ENCODE data around the gene RIMKLB. TPM values are rescaled to one million over a fixed set of nuclear protein-coding genes. Genes with fewer than 3 reads are reported as not detected.

Gene RIMKLB
- total RNA-seq, 1 experiment from 2014 or later = 0.39 TPM

GRCh38 chr12:8681129-8681884 lies 16.5 kb upstream of the RIMKLB start:
- ATAC-seq (0 out of 2 replicates have a peak, but pooled peaks have one; percentile 11), DNase-seq (ENCODE audit: low read depth, low spot score) (no peak)
- H3K9me2 ChIP-seq (ENCODE audit: insufficient read depth) = no peaks in the 10 kb centered on the region
- H3K4me2 ChIP-seq (ENCODE audit: low read length) = peak overlapping the region; percentile 45; the same call in 1 of the 2 replicates
- peak overlapping the region; percentile 17 for H2AFZ ChIP-seq (ENCODE audit: low read depth, low read length, poor library complexity, severe bottlenecking)
- H3K4me1 ChIP-seq (ENCODE audit: control insufficient read depth in 1 of 2, insufficient read depth in 2 of 2, low read length in 2 of 2) = peaks cover 2% of the 10 kb centered on the region in 2 experiments; a peak in 1 of 4 replicates
- CTCF ChIA-PET = interaction anchor here (0.6 to 2.4 kb wide), 10 partner anchors 8 to 383 kb away, joined by 3 to 23 read pairs (median 6); no protein-coding TSS in a partner anchor
- no peaks in the 10 kb centered on the region for H3K79me2 ChIP-seq (ENCODE audit: insufficient read depth, low read length)
- no peak overlapping the region for H3K9ac ChIP-seq (ENCODE audit: low read length)
- intact Hi-C loops (cut with micrococcal nuclease) = no loop called here
- no peaks in the 10 kb centered on the region for H4K20me1 ChIP-seq (ENCODE audit: insufficient read depth)
- H3K27ac ChIP-seq (ENCODE audit: low read depth, low read length) = no peak overlapping the region
- H3K27me3 ChIP-seq (ENCODE audit: insufficient read depth, low read length) = no peaks in the 10 kb centered on the region
- H3K9me3 ChIP-seq (ENCODE audit: control insufficient read depth in 1 of 2, insufficient read depth in 1 of 2, low read depth in 1 of 2, low read length in 2 of 2) = no peaks in the 10 kb centered on the region
- POLR2A ChIA-PET = interaction anchor here (1.0 kb wide), 1 partner anchor 368 kb away, joined by 4 read pairs; no protein-coding TSS in a partner anchor
- no peaks in the 10 kb centered on the region for H3K36me3 ChIP-seq (ENCODE audit: control insufficient read depth in 1 of 2, insufficient read depth in 2 of 2, low read length in 2 of 2)
- no peak for TF ChIP-seq SRF (IDR thresholded peaks at IDR 0.05; ENCODE audit: low read depth)
- peak; percentile 79 for TF ChIP-seq CEBPB (IDR thresholded peaks at IDR 0.05; ENCODE audit: low read depth)
- no peak for TF ChIP-seq EGR1 (IDR thresholded peaks at IDR 0.05; ENCODE audit: low read depth)
- BruUV-seq (replicated peaks) = no TSS peak
- RAD21 ChIA-PET (ENCODE audit: low non-redundant PET in 1 of 2, low total read pairs in 2 of 2, uncharacterized antibody in 2 of 2, unreplicated experiment in 2 of 2) = interaction anchor here (0.6 to 1.7 kb wide), 7 partner anchors 24 to 369 kb away, joined by 3 to 5 read pairs (median 4); no protein-coding TSS in a partner anchor
- no peak overlapping the region for H3K4me3 ChIP-seq (replicated peaks in 1 of 2; ENCODE audit: low read depth in 1 of 2, low read length in 2 of 2)

DNA sequence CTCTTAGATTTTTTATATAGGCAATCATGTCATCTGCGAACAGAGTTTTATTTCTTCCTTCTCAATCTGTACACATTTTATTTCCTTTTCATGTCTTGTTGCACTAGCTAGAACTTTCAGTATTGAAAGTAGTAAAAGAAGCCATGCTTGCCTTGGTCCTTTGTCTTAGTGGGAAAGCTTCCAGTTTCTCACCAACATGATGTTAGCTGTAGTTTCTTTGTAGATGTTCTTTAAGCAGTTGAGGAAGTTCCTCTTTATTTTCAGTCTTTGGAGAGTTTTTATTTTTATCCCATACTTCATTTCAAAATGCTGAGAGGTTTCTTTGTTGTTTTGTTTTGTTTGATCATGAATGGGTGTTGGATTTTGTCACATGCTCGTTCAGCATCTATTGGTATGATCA lies 12.7 kb upstream of the RIMKLB start:
- Histone ChIP-seq H3K9ac (ENCODE audit: low read length) (no peak overlapping the region), H3K4me1 (ENCODE audit: control insufficient read depth in 1 of 2, insufficient read depth in 2 of 2, low read length in 2 of 2) (peaks cover 6 to 12% of the 10 kb centered on the region in 2 experiments; a peak in 3 of 4 replicates), H3K27ac (ENCODE audit: low read depth, low read length) (no peak overlapping the region), H3K36me3 (ENCODE audit: control insufficient read depth in 1 of 2, insufficient read depth in 2 of 2, low read length in 2 of 2) (no peaks in the 10 kb centered on the region), H4K20me1 (ENCODE audit: insufficient read depth) (no peaks in the 10 kb centered on the region), H3K4me2 (ENCODE audit: low read length) (no peak overlapping the region), H3K9me2 (ENCODE audit: insufficient read depth) (no peaks in the 10 kb centered on the region), H3K79me2 (ENCODE audit: insufficient read depth, low read length) (no peaks in the 10 kb centered on the region), H2AFZ (ENCODE audit: low read depth, low read length, poor library complexity, severe bottlenecking) (peak overlapping the region; percentile 16), H3K4me3 (replicated peaks in 1 of 2; ENCODE audit: low read depth in 1 of 2, low read length in 2 of 2) (no peak overlapping the region), H3K27me3 (ENCODE audit: insufficient read depth, low read length) (0 out of 2 replicates have a peak, but pooled peaks cover 12% of the 10 kb centered on the region), H3K9me3 (ENCODE audit: control insufficient read depth in 1 of 2, insufficient read depth in 1 of 2, low read depth in 1 of 2, low read length in 2 of 2) (no peaks in the 10 kb centered on the region)
- RAD21 ChIA-PET (ENCODE audit: low non-redundant PET in 1 of 2, low total read pairs in 2 of 2, uncharacterized antibody in 2 of 2, unreplicated experiment in 2 of 2) = no interaction called here
- intact Hi-C loops (cut with micrococcal nuclease) = no loop called here
- BruUV-seq (replicated peaks) = no TSS peak
- POLR2A ChIA-PET = no interaction called here
- ATAC-seq = no peak
- CTCF ChIA-PET = interaction anchor here (1.2 to 2.7 kb wide), 2 partner anchors 175 to 364 kb away, joined by 3 to 8 read pairs; no protein-coding TSS in a partner anchor
- no peak for TF ChIP-seq FOSL1 (IDR thresholded peaks at IDR 0.05; ENCODE audit: low read depth)
- DNase-seq (ENCODE audit: low read depth, low spot score) = no peak

Data from HCT116 (cell line).